ENCODE data around the gene PDE10A. TPM values are rescaled to one million over a fixed set of nuclear protein-coding genes. Genes with fewer than 3 reads are reported as not detected.

Gene PDE10A
- total and polyA plus RNA-seq, 2 of the 4 experiments (the other 2 are of a cell fraction): 3.4 to 12.4 TPM

- CTCF ChIA-PET: no interaction called here
- no peak overlapping the region; the same call in 1 of the 2 replicates for H3K23ac ChIP-seq (ENCODE audit: low read depth, low read length)
- no peaks in the 10 kb centered on the region for H3K27me3 ChIP-seq (ENCODE audit: control insufficient read depth, insufficient read depth, low read length)
- TF ChIP-seq RAD21 (IDR thresholded peaks at IDR 0.05; ENCODE audit: low read length) (no peak), NFE2L2 (IDR thresholded peaks at IDR 0.05; ENCODE audit: low read depth, low read length) (no peak), SMC3 (IDR thresholded peaks at IDR 0.05; ENCODE audit: low read depth, low read length) (no peak), ELK1 (IDR thresholded peaks at IDR 0.05; ENCODE audit: borderline replicate concordance, low read depth, low read length) (no peak), RCOR1 (IDR thresholded peaks at IDR 0.05; ENCODE audit: insufficient replicate concordance, low read length) (no peak), MAZ (IDR thresholded peaks at IDR 0.05; ENCODE audit: borderline replicate concordance, low read depth, low read length) (no peak), MXI1 (IDR thresholded peaks at IDR 0.05; ENCODE audit: borderline replicate concordance, low read depth, low read length) (no peak), RFX5 (IDR thresholded peaks at IDR 0.05; ENCODE audit: low read depth, low read length) (no peak)
- BruUV-seq (replicated peaks): no TSS peak
- no peak overlapping the region for H4K91ac ChIP-seq (ENCODE audit: insufficient read depth, low read depth, low read length)
- dilution Hi-C loops (cut with HindIII; ENCODE audit: low sequenced_read_pairs, unreplicated experiment) (no loop called here), in situ Hi-C loops (cut with MboI; ENCODE audit: low sequenced_read_pairs) (no loop called here), intact Hi-C loops (cut with micrococcal nuclease) (no loop called here)
- POLR2A ChIA-PET (ENCODE audit: unreplicated experiment): no interaction called here
- H3K9me1 ChIP-seq (ENCODE audit: insufficient read depth, low read length): no peaks in the 10 kb centered on the region
- no peak overlapping the region for H3K4me3 ChIP-seq (ENCODE audit: insufficient read depth, low read depth, low read length)
- H2BK20ac ChIP-seq (ENCODE audit: low read depth, low read length): no peak overlapping the region
- 83% methylated on average over 1 of the region's 1 CpG; no CpG with 5 or more reads in 1 of the 2 experiments for WGBS, 2 experiments (ENCODE audit: extremely low coverage in 2 of 2, insufficient read length in 1 of 2)
- H2BK5ac ChIP-seq (ENCODE audit: low read depth, low read length, poor library complexity, severe bottlenecking): no peak overlapping the region
- H4K8ac ChIP-seq (ENCODE audit: low read depth in 2 of 2, low read length in 2 of 2): no peak overlapping the region
- no peaks in the 10 kb centered on the region for H4K20me1 ChIP-seq (ENCODE audit: insufficient read depth, low read length)
- H2AFZ ChIP-seq (replicated peaks; ENCODE audit: low read length, poor library complexity): no peak overlapping the region
- H3K9ac ChIP-seq (ENCODE audit: low read depth, low read length): no peak overlapping the region
- no peak overlapping the region for H3K27ac ChIP-seq (ENCODE audit: insufficient read depth, low read length)
- no peak overlapping the region for H3K4me2 ChIP-seq (ENCODE audit: low read depth, low read length)
- no peak overlapping the region for H2BK120ac ChIP-seq (ENCODE audit: low read depth, low read length)
- peaks cover 4% of the 10 kb centered on the region; the same call in 1 of the 2 replicates for H3K36me3 ChIP-seq (ENCODE audit: control insufficient read depth, insufficient read depth, low read length)
- no peak for ATAC-seq (ENCODE audit: low read depth)
- H2AK5ac ChIP-seq (ENCODE audit: low read depth, low read length): no peak overlapping the region
- H3K4me1 ChIP-seq (ENCODE audit: control insufficient read depth, insufficient read depth, low read length): no peaks in the 10 kb centered on the region
- no peak overlapping the region for H3K4ac ChIP-seq (ENCODE audit: low read depth, low read length)
- H3K56ac ChIP-seq (ENCODE audit: extremely low read depth, insufficient read depth, low read length): no peak overlapping the region
- DNase-seq: no peak
- H2AK9ac ChIP-seq (replicated peaks; ENCODE audit: low read depth, low read length, poor library complexity): no peak overlapping the region
- no peak overlapping the region for H3K18ac ChIP-seq (ENCODE audit: low read depth, low read length)
- H3K9me3 ChIP-seq (ENCODE audit: control insufficient read depth, insufficient read depth, low read length): no peaks in the 10 kb centered on the region
- H4K5ac ChIP-seq (ENCODE audit: low read depth, low read length): no peak overlapping the region
- no peak overlapping the region for H3K14ac ChIP-seq (replicated peaks; ENCODE audit: low read depth, low read length)
- no peaks in the 10 kb centered on the region; a peak in 1 of 4 replicates for H3K79me1 ChIP-seq (ENCODE audit: low read depth in 1 of 2, low read length in 2 of 2)
- H2BK15ac ChIP-seq (ENCODE audit: low read depth, low read length): no peak overlapping the region
Measured at GRCh38 chr6:165376100-165376499, 286.9 kb downstream of the PDE10A start.
